Ecto neural progenitor cell (in vitro differentiated cells): ENCODE measurements around the gene STARD10.
A peak's percentile ranks its signal among the peaks of the same experiment; 100 is the strongest.

Experiments
- DNase-seq: peaks from one replicate; pipeline ENCODE4 v3.0.0-alpha.2; 2018; ENCODE audit warnings: low spot score

The STARD10 gene

GRCh38 chr11:72744474-72744873 lies 49.4 kb downstream of the STARD10 start:
- DNase-seq, result no peak

DNA sequence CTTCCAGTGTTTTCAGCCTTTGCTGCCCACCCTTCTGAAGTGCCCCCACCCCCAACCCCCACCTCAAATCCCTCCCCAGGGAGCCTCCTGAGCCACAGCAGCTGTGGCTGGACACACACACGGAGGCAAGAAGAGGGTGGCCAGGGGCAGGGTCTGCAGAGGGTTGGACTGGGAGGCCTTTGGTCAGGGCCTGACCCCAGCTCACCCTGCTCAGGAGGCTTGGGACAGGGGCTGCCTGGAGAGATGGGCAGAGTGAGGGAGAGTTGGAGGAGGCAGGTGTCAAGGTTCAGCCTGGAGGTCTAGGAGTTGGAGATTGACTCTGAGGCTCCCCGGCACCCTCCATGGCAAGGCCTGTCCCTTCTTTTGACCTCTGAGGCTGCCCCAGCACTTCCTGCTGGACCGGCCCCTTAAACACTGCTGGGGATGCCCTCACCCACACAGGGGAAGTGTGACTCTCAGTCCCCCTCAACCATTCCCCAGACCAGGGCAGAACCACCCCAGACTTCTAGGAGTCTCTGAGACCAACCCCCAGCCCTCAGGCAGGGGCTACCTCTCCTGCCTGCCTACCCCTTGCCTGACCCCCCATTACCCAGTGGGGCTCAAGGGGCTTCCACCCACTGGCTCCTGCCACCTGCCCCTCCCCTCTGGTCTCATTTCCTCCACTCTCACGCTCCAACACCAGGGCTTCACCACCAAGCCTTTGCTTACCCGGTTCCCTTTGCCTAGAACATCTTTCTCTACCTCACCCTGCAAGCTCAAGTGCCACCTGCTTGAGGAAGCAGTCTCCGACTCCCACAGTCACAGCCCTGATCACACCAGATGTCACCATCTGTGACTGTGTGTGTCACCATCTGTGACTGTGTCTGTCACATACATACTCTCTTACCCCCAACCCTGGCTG lies 50.3 kb downstream of the STARD10 start:
- no peak for DNase-seq

GRCh38 chr11:72742513-72743320 lies 51.1 kb downstream of the STARD10 start:
- DNase-seq, result no peak

GRCh38 chr11:72741849-72742512 lies 51.9 kb downstream of the STARD10 start:
- no peak for DNase-seq

- DNase-seq, result peak; percentile 70
Measured at GRCh38 chr11:72741429-72741833, 52.4 kb downstream of the STARD10 start.

DNA sequence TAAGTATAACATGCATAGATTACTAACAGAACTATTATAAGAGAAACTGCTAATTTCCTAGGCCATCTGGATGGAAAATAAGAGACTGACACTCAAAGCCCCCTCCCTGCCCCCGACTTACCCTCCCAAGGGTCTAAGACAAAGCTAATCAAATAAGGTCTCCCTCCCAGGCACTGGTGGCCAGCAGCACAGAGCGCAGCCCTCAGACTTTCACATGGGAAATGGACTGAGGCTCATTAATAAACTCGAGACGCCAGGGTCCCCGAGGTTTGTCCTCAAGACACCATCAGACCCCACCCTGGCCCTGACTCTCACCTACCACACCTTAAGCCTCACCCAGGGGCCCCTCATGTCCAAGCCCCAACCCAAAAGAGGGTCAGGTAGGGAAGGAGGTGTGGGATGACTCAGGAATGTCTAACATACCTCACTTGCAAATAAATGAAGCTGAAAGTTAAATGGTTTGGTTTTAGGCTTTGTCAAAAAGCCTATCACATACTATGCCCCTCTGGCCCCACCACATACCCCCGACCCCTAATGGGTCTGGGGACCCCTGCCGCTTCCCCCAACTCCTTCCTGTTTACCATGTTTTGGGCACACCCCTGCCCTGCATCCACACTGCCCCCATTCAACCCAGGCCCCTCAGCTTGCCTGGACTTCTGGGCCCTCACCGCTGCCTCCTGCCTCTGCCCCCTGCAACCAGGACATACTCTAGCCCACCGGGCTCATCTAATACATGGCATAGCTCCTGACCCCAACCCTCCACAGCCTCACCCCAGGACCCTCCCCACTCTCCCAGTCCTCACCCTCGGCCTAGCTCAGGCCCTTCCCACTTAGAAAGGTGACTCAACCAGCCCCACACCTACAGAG lies 53.1 kb downstream of the STARD10 start:
- DNase-seq, result no peak

DNA sequence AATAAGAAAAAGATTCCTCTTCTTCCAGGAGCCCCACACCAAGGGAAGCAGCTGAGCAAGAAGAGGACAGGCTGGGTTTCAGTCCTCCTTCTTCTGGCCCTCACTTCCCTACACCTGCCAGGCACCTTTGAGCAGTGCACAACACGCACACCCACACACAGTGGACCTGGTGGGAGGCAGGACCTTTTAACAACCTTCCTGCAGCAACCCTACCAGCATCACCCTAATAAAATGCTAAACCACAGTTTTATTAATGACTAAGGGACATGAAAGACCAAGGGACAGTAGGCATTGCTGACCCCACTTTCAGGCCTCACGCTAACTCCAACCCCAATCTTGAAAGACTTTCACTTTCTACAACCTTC lies 53.8 kb downstream of the STARD10 start:
- DNase-seq, result no peak

- no peak for DNase-seq
Measured at GRCh38 chr11:72739240-72740059, 54.4 kb downstream of the STARD10 start.

DNA sequence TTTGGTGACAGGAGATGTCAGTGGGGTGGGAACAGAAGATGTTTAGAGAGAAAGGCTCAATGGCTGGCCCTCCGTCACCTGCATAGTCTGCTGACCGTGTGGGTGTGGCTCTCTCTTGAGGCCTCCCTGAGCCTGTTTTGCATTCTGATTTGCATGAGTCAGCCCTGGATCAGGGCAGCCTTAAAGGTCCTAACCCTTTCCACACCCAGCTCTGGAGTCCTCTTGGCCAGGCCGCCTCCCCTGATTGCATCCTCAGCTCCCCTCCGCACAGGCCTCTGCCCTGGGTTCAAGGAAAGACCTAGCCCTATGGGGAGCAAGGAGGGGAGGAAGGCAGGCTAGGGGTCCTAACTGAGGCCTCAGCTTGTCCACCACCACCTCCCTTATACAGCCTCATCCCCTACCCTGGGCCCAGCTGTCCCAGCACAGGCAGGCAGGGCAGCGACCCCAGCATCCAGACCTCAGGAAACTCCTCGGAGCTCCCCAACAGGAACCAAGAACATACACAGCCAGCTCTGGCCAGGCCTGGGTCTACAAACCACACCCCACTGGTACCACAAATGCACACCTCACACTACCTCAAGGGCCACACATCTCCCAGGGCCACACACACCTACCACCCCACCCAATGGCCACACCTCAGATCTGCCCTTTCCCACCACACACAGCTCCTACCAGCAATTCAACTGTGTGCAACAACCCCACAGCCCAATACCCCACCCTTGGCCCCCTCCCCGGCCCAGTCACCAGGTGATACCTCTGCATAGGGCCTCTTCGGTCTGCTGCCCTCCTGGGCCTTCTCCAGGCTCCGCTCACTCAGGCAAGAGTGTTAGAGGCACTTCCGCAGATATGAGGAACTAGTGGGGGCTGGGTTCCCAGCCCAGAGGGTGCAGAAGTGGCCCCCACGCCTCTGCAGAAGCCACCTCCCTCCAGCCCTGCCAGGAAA lies 55.4 kb downstream of the STARD10 start:
- no peak for DNase-seq

DNA sequence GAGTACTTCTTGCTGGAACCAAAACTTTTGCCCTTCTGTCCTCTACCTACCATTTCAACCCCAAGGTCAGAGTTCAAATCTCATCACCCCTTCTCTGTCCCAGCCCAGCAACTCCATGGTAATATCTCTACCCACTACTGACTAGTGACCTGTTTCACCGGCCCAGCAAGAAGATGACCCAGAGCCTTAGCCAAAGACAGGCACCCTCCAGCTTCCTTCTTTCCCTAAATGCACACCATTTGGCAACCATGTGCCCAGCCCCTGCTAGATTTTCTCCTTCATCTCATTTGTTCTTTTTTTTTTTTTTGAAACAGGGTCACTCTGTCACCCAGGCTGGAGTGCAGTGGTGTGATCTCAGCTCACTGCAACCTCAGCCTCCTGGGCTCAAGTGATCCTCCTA lies 56.5 kb downstream of the STARD10 start:
- no peak for DNase-seq

DNA sequence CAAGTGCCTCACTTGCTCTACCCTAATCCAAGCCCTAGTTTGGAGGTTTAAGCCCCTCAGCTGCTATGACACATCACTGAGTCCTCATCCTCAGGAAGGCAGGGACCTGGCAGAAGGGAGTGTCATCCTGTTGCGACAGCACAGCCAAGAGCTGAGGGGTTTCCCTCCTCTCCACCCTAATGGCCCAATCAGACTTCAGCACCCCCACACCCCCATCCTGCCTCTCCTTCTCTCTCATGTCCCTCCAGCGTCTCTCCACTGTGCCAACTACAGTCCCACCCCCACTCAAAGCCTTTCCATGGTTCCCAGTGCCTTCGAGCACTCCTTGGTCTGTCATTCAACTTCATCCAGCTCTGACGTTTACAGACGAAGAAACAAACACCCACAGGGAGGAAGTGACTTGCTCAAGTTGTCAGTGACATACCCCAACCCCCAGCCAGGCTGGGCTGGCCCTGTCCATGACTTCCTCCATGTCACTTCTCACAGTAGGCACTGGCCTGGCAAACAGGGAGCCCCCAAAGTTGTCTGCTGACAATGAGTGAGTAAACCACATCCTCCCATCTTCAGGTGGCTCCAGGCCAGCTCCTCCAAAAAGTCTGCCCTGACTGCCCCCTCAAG lies 57.3 kb downstream of the STARD10 start:
- no peak for DNase-seq

- DNase-seq, result no peak
Measured at GRCh38 chr11:72735495-72736027, 58.3 kb downstream of the STARD10 start.

DNA sequence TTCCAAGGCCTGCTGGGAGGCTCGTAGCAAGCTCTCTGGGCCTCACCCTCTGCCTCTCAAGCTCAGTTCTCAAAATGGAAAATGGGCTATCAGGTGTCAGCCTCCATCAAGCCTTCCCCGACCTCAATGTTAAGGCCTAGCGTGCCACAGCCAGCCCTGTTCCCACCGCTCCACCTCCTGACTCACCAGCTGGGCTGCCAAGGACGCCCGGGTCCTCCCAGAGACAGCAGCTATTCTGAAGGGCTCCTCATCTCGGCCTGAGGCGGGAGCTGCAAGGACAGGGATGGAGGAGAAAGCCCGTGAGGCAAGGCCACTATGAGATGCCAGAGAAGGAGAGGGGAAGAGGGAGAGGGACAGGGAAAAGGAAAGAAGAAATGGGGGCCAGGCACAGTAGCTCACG lies 61.5 kb downstream of the STARD10 start:
- DNase-seq, result no peak

DNA sequence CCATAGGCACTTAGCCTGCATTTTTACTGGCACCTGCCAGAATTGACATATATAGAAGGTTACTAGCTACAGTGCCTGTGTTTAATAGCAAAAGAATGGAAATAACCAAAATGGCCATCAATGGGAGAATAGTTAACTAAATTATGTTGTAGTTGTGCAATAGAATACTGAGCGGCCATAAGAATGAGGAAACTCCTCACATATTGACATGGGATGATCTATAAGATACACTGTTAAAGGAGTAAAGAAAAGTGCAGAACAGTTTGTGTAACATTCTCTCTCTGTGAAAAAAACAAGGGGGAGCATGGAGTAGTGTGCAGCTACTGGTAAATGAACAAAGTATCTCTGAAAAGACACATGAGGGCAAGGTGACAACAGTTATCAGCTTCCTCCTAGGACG lies 63.1 kb downstream of the STARD10 start:
- DNase-seq, result no peak

GRCh38 chr11:72730243-72730642 lies 63.6 kb downstream of the STARD10 start:
- DNase-seq, result no peak

DNA sequence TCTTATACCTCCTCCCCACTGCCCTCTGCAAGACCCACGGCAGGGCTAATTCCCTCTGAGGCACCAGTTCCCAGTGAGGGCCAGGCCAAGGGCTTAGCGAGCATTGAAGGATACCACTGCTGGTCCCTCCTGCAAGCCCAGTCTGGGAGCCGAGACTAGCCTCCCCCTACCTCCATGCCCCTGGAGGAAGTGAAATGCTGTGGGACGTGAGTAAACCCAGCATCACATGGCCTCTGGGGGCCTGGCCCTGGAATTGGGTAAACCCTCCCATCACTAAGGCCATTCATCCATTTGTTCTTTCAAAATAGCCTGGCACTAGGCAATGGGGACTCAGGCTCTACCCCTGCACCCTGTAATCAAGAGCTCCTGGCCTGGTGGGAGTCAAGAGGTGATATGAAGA lies 66.3 kb downstream of the STARD10 start:
- no peak for DNase-seq

DNA sequence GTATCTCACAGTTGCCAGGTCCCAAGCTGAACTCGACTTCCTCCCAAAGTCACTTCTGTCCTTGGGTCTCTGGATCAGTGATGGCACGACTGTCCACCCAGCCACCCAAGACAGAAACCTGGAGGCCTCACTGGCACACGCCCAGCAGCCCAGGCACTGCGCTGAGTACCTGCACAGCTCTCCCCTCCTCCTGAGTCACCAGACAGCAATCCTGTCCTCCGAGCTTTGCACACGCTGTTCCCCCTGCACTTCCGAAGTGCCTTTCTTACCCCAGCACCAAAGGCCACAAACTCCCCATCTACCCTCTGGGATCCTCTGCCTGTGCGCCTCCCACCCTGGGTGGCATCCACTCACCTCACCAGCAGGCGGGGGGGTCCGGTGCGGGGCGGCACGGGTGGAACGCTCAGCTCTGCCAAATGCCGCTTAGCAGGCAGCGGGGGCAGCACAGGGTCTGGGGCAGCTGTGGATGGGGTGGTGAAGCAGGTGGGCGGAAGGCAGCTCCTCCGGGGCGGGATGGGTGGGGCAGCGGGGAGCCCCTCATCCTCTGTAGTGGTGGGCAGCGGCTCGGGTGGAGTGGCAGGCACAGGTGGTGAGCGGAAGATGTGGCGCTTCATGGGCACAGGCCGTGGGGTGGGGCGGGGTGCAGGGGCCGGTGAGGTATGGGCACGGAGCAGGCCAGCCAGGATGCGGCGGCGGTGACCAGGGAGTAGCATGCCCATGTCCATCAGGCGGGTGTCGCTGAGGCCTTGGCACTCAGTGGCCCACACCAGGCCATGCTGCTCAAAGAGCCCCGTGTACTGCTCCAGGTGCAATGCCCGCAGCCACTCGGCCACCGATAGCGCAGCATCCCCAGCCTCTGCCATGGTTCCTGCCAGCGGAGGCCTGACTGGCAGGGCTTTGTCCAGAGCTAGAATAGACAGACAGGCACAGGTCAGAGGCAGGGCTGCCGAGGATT lies 67.3 kb downstream of the STARD10 start:
- DNase-seq, result no peak

GRCh38 chr11:72725724-72726028 lies 68.2 kb downstream of the STARD10 start:
- no peak for DNase-seq
